Stimulated activated CD8-positive, alpha-beta memory T cell treated with anti-CD3 and anti-CD28 coated beads, Interleukin-2, amount 100 ng/mL, for 1 hour (primary cell): Measurements from ENCODE around the gene KIAA1549.

ENCODE experiments used
- DNase-seq, 2 donors: peaks; one replicate each; pipeline ENCODE4 v3.0.0-alpha.2; 2020; ENCODE audit warnings: low read depth in 2 of 2

KIAA1549 gene

GRCh38 chr7:138975343-138976104, 5.7 kb downstream of the KIAA1549 start:
- no peak for DNase-seq

GRCh38 chr7:138974675-138975292, 6.4 kb downstream of the KIAA1549 start:
- no peak for DNase-seq

DNA sequence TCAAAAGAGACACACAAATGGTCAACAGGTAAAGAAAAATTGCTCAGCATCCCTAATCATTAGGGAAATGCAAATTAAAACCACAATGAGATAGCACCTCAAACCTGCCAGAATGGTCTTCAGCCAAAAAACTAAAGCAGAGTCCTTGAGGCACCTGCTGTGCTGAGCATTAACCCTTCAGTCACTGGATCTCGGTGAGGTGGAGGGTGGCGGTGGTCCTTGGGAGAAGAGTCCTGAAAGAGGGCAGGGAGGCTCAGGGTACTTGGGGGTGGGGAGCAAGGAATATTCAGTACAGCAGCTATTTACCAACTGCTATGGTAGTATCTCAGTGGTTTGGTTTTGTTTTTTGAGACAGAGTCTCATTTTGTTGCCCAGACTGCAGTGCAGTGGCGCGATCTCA, 7.1 kb downstream of the KIAA1549 start:
- DNase-seq: no peak

GRCh38 chr7:138970952-138971351, 10.2 kb downstream of the KIAA1549 start:
- no peak for DNase-seq

DNA sequence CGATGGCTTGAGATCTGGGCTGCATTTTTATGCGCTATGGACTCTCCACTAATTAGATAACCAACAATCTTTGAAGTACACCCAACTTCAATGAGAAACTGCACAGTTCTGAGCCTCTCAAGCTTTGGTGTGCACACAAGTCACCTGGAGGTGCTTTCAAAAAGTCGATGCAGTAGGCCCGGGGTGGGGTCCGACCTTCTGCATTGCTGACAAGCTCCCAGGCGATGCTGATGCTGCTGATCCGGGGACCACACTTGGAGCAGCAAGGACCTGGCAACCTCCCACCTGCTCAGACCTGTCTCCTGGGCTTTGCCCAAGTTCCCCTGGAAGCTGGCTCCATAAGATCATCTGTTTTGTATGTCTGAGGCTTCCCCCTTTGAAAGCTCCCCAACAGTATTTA, 10.7 kb downstream of the KIAA1549 start:
- DNase-seq: no peak

GRCh38 chr7:138967159-138967558, 14.0 kb downstream of the KIAA1549 start:
- DNase-seq: no peak

GRCh38 chr7:138964624-138965436, 16.4 kb downstream of the KIAA1549 start:
- no peak for DNase-seq

GRCh38 chr7:138963675-138964074, 17.5 kb downstream of the KIAA1549 start:
- DNase-seq: no peak

- no peak for DNase-seq
Measured at GRCh38 chr7:138962561-138963270, 18.5 kb downstream of the KIAA1549 start.

DNA sequence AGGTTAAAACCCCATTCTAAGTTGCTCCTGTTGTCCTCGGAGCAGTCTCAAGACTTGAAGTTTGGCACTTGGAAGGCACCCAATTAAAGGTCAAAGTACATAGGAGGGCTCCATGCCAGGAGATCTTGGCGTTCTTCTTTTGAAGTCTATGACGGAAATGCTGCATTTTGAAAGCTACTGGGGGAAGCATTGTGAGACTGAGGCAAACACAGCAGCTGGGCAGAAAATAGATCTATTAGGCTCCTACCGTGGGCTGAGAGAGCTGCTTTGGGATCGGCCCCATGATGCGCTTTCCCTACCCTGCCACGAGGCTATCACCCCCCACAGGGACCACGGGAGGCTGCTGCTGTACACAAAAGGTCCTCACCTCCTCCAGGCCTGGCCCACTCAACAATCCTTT, 20.0 kb downstream of the KIAA1549 start:
- no peak for DNase-seq

GRCh38 chr7:138958391-138958956, 22.7 kb downstream of the KIAA1549 start:
- DNase-seq: no peak

DNA sequence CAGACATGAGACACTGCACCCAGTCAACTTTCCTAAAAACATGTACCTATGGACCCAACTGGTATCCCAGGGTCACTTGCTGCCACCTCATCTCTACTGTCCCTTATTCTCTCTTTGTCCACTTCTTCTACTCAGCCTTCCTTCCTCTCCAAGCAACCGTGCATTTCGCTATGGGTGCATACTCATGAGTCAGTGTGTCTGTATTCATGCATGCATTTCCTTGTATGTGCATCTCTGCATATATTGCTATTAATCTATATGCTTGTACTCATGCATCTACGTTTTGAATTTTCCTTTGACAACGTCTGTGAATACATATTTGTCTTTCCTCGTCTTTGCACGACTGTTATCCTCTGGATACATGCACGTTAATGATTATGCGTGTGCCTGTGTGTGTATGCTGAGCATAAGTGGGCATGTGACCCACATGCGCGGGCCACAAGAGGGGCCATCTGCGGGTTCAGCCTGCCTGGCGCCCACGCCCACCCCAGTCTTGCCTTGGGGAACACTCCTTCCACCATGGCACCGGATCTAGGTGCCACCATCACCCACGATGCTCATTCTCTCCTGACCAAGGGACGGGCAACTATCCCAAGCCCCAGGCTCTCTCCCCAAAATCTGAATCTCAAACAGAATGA, 23.3 kb downstream of the KIAA1549 start:
- DNase-seq: no peak

- no peak for DNase-seq
Measured at GRCh38 chr7:138957217-138957616, 24.0 kb downstream of the KIAA1549 start.

- DNase-seq: no peak
Measured at GRCh38 chr7:138954545-138955475, 26.4 kb downstream of the KIAA1549 start.

- no peak for DNase-seq
Measured at GRCh38 chr7:138952791-138953190, 28.4 kb downstream of the KIAA1549 start.

DNA sequence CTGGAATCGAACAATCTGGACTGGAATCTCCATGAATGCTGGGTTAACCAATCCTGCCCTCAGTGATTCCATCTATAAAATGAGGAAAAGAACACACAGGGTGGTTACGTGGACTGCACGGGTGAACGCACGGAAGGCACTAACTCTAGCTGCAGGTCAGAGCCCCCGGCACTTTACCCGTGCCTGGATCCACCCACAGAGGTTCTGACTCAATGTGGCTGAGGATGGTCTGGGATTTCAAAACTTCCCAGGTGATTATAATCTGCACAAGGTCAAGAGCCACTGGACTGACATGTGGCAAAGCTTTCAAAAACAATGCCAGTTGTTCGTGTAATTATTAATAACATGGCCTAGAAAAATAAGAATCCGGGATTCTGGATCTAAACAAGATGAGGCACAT, 29.2 kb downstream of the KIAA1549 start:
- DNase-seq: no peak

DNA sequence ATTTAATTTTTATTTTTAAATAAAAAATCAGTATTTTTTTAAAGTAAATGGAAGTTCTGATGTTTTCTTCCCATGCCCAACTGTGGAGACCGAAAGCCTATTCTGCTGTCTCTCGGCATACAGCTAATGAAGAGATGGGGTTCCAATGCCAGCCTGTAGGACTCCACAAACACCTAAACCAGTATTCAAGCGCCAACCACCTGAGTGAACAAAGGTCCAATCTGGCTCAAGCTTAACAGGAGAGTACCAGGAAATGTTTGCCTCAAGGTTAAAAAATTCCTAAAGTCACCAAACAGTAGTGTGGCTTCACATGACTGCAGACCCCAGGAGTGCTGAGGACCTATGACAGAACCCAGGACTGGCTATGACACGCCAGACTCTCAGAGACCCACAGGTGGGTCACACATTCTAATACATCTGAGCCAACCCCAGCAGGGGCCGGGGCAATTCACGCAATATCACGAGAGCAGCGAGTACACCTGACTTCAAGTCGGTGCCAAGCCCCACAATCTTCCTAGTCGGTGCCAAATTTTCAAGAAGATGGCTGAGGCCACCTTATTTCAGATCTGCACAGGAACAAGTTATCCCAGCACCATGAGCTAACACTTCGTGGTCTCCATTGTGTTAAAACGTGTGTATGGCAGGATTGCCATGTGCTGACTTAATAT, 31.6 kb downstream of the KIAA1549 start:
- DNase-seq: no peak

GRCh38 chr7:138948403-138948802, 32.8 kb downstream of the KIAA1549 start:
- DNase-seq: no peak

DNA sequence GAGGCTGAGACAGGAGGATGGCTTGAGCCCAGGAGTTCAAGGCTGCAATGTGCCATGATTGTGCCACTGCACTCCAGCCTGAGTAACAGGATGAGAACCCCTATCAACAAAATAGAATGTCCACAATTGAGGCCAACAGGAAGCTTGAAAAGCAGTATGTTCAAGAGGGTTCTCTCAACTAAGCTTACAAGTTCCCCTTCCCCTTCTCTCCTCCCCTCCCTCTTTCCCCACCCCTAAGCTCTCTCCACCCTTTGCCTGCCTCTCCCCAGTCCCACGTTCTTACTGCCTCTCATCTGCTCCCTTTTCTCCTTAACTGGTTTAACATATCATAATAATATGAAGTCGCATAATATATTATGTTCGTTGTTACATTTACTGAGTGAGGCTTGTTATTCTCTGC, 35.4 kb downstream of the KIAA1549 start:
- DNase-seq: no peak

- no peak for DNase-seq
Measured at GRCh38 chr7:138945154-138945553, 36.0 kb downstream of the KIAA1549 start.
